Mesenchymal stem cell (in vitro differentiated cells and primary cell): Measurements from ENCODE around the gene IMMP2L.

Experiments used
- DNase-seq: peaks from one replicate; pipeline ENCODE4 v3.0.0-alpha.2; 2013
- H2AFZ ChIP-seq: one replicate; pipeline ENCODE4 v1.6.1; 2013; ENCODE audit warnings: low read depth, mild to moderate bottlenecking, control low read depth, inconsistent platforms, low read length, moderate library complexity
- H2AK5ac ChIP-seq: 2 replicates; pipeline ENCODE4 v1.6.1; 2013; ENCODE audit warnings: low read length, moderate library complexity, mild to moderate bottlenecking, inconsistent platforms; ENCODE audit not compliant: severe bottlenecking
- H2BK120ac ChIP-seq: one replicate; pipeline ENCODE4 v1.6.1; 2013; ENCODE audit warnings: low read depth, mild to moderate bottlenecking, inconsistent platforms, low read length, moderate library complexity
- H2BK12ac ChIP-seq, 2 experiments: one replicate each; pipeline ENCODE4 v1.6.1; 2013; ENCODE audit warnings: inconsistent platforms in 2 of 2, low read length in 2 of 2, mild to moderate bottlenecking in 2 of 2, moderate library complexity in 2 of 2, control low read depth in 1 of 2
- H2BK15ac ChIP-seq: one replicate; pipeline ENCODE4 v1.6.1; 2013; ENCODE audit warnings: mild to moderate bottlenecking, low read depth, inconsistent platforms; ENCODE audit not compliant: poor library complexity, severe bottlenecking
- H2BK5ac ChIP-seq: 2 replicates; pipeline ENCODE4 v1.6.1; 2013; ENCODE audit warnings: low read depth, mild to moderate bottlenecking, low read length, control low read depth, inconsistent platforms; ENCODE audit not compliant: poor library complexity, severe bottlenecking
- H3K14ac ChIP-seq, 2 experiments: one replicate each; pipeline ENCODE4 v1.6.1; 2013; ENCODE audit warnings: inconsistent platforms in 2 of 2, low read length in 2 of 2, control low read depth in 1 of 2, mild to moderate bottlenecking in 1 of 2, moderate library complexity in 1 of 2
- H3K18ac ChIP-seq, 2 experiments: one replicate each; pipeline ENCODE4 v1.6.1; 2013; ENCODE audit warnings: inconsistent platforms in 2 of 2, low read length in 2 of 2, control low read depth in 1 of 2, low read depth in 1 of 2, mild to moderate bottlenecking in 1 of 2
- H3K23ac ChIP-seq, 2 experiments: one replicate each; pipeline ENCODE4 v1.6.1; 2013; ENCODE audit warnings: inconsistent platforms in 2 of 2, low read length in 2 of 2, mild to moderate bottlenecking in 2 of 2, moderate library complexity in 2 of 2, control low read depth in 1 of 2
- H3K27ac ChIP-seq: 2 replicates; pipeline ENCODE4 v1.5.1; 2013; ENCODE audit warnings: mild to moderate bottlenecking, moderate library complexity, low read length, control low read depth, inconsistent platforms; ENCODE audit not compliant: poor library complexity, severe bottlenecking
- H3K27me3 ChIP-seq, 2 experiments: 2 replicates each; pipeline versions ENCODE4 v1.6.1 to v1.7.0; 2013; ENCODE audit warnings: low read length in 2 of 2, mild to moderate bottlenecking in 2 of 2, moderate library complexity in 2 of 2, control low read depth in 1 of 2, inconsistent platforms in 1 of 2; ENCODE audit not compliant: control insufficient read depth in 1 of 2, insufficient read depth in 1 of 2
- H3K36me3 ChIP-seq, 2 experiments: 2 replicates each; pipeline versions ENCODE4 v1.6.1 to v1.7.0; 2013; ENCODE audit warnings: low read length in 2 of 2, control low read depth in 1 of 2, inconsistent platforms in 1 of 2, low read depth in 1 of 2, mild to moderate bottlenecking in 1 of 2; ENCODE audit not compliant: insufficient read depth in 2 of 2, control insufficient read depth in 1 of 2
- H3K4ac ChIP-seq, 2 experiments: one replicate each; pipeline ENCODE4 v1.6.1; 2013; ENCODE audit warnings: inconsistent platforms in 2 of 2, low read length in 2 of 2, mild to moderate bottlenecking in 2 of 2, moderate library complexity in 2 of 2, control low read depth in 1 of 2, low read depth in 1 of 2
- H3K4me1 ChIP-seq: 2 replicates; pipeline ENCODE4 v1.6.1; 2013; ENCODE audit warnings: low read depth, low read length, control low read depth; ENCODE audit not compliant: control insufficient read depth, insufficient read depth
- H3K4me2 ChIP-seq: 2 replicates; pipeline ENCODE4 v1.6.1; 2013; ENCODE audit warnings: low read length, mild to moderate bottlenecking, inconsistent platforms; ENCODE audit not compliant: poor library complexity, severe bottlenecking
- H3K4me3 ChIP-seq, 2 experiments: 2 replicates each; pipeline versions ENCODE4 v1.5.1 to v1.7.0; 2013; ENCODE audit warnings: low read length in 2 of 2, mild to moderate bottlenecking in 2 of 2, control low read depth in 1 of 2, low read depth in 1 of 2; ENCODE audit not compliant: insufficient read depth in 1 of 2
- H3K79me1 ChIP-seq: replicated peaks from 2 replicates; pipeline ENCODE4 v1.6.1; 2013; ENCODE audit warnings: mild to moderate bottlenecking, control low read depth, low read length, inconsistent platforms; ENCODE audit not compliant: poor library complexity, severe bottlenecking
- H3K9ac ChIP-seq: 2 replicates; pipeline ENCODE4 v1.7.0; 2013; ENCODE audit warnings: mild to moderate bottlenecking, low read length, moderate library complexity
- H3K9me3 ChIP-seq: 2 replicates; pipeline ENCODE4 v1.7.0; 2013; ENCODE audit warnings: mild to moderate bottlenecking, low read length; ENCODE audit not compliant: control insufficient read depth
- H4K8ac ChIP-seq: one replicate; pipeline ENCODE4 v1.6.1; 2013; ENCODE audit warnings: inconsistent platforms, mild to moderate bottlenecking, low read length, moderate library complexity
- H4K91ac ChIP-seq: one replicate; pipeline ENCODE4 v1.6.1; 2013; ENCODE audit warnings: mild to moderate bottlenecking, low read length, inconsistent platforms
- WGBS: methylation state at CpG from one replicate; pipeline ENCODE4 v1.1.7; 2013; ENCODE audit warnings: mixed read lengths; 5-methylcytosine and 5-hydroxymethylcytosine counted together

The IMMP2L gene

DNA sequence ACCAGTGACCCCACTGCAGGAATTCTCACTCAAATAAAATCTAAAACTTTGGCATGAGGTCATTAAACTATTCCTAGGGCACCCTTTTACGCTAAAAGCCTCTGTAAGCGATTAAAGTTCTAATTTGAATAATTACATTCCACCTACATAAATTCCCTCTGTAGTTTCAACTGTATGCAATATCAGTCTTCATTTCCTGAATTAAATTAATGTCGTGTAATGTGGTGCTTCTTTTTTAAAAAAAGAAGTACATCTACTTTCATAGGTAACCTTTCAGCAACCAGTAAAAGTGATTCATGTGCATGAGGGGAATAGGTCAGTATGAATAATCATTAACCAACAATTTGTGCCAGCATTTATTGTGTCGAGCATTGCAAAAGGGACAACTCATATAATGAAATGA, 44.7 kb downstream of the IMMP2L start:
- Histone ChIP-seq H3K4ac (no peak overlapping the region), H3K23ac (no peak overlapping the region), H3K36me3 (no peaks in the 10 kb centered on the region), H3K4me1 (no peaks in the 10 kb centered on the region), H3K4me3 (no peak overlapping the region), H2BK12ac (no peak overlapping the region), H2AK5ac (no peak overlapping the region), H3K9me3 (peaks cover 10% of the 10 kb centered on the region), H3K9ac (no peak overlapping the region), H2BK5ac (no peak overlapping the region), H4K91ac (no peak overlapping the region), H2AFZ (no peak overlapping the region), H3K4me2 (no peak overlapping the region), H2BK120ac (no peak overlapping the region), H2BK15ac (no peak overlapping the region), H3K27me3 (no peaks in the 10 kb centered on the region), H3K14ac (no peak overlapping the region), H3K27ac (no peak overlapping the region), H3K18ac (no peak overlapping the region), H4K8ac (no peak overlapping the region), H3K79me1 (no peaks in the 10 kb centered on the region)
- 83% methylated on average over 2 of the region's 4 CpGs for WGBS
- DNase-seq = no peak

DNA sequence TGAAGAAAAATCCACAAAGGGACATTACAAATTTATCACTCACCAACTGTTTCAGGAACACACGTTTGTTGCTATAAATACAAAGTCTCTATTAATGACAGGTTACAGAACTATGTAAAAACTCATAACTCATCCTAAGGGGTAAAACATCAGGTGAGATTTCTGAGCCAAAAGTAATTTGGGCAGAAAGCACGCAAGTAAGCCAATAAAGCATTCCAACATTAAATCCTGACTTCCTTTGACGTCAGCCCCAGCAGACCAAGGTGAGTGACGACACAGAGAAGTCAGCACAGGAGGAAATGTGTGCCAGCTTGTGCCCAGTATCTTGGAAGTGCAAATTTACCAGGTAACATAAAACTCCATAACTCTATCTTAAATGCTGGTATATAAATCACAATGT, 45.7 kb downstream of the IMMP2L start:
- Histone ChIP-seq H2AFZ (no peak overlapping the region), H3K9me3 (peaks cover 4% of the 10 kb centered on the region), H3K4ac (no peak overlapping the region), H3K27ac (no peak overlapping the region), H4K8ac (no peak overlapping the region), H2BK12ac (no peak overlapping the region), H2BK15ac (no peak overlapping the region), H3K4me3 (no peak overlapping the region), H2AK5ac (no peak overlapping the region), H3K27me3 (no peaks in the 10 kb centered on the region), H3K79me1 (no peaks in the 10 kb centered on the region), H3K9ac (no peak overlapping the region), H3K36me3 (no peaks in the 10 kb centered on the region), H3K4me1 (no peaks in the 10 kb centered on the region), H4K91ac (no peak overlapping the region), H2BK5ac (no peak overlapping the region), H3K23ac (no peak overlapping the region), H2BK120ac (no peak overlapping the region), H3K4me2 (no peak overlapping the region), H3K14ac (no peak overlapping the region), H3K18ac (no peak overlapping the region)
- WGBS = 92% methylated on average over 4 of the region's 4 CpGs
- no peak for DNase-seq

DNA sequence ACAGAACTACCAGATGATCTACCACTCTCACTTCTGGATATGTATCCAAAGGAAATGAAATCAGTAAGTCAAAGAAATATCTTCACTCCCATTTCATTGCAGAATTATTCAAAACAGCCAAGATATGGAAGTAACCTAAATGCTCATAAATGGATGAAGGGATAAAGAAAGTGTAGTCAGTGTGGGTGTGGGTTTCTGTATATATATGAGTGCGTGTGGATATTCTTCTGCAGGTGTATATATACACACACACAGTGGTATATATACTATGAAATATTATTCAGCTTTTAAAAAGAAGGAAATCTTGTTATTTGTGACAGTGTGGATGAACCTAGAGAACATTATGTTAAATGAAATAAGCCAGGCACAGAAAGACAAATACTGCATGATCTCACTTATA, 48.7 kb downstream of the IMMP2L start:
- WGBS = 100% methylated on average over 1 of the region's 1 CpG
- no peak overlapping the region for H3K4me3 ChIP-seq

DNA sequence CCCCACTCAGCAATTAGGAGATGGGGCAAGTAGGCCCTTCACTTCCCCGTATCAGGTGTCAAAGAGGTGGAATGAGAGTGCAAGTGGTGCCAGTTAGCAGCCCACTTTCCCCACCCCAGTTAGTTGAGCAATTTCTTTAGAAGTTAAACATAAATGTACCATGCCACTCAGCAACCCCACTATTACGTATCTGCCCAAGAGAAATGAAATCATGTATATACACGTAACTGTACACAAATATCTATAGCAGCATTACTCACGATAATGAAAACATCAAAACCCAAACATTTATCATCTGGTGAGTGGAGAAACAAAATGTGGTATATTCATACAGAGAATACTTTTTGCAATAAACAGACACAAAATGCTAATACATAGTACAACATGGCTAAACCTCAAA, 50.4 kb downstream of the IMMP2L start:
- H3K36me3 ChIP-seq = no peaks in the 10 kb centered on the region
- no peak overlapping the region for H2AK5ac ChIP-seq
- H2AFZ ChIP-seq = no peak overlapping the region
- no peak overlapping the region for H3K27ac ChIP-seq
- H3K9me3 ChIP-seq = no peaks in the 10 kb centered on the region
- no peak overlapping the region for H2BK15ac ChIP-seq
- no peak overlapping the region for H2BK12ac ChIP-seq
- H4K8ac ChIP-seq = no peak overlapping the region
- H3K4me2 ChIP-seq = no peak overlapping the region
- WGBS = 96% methylated on average over 3 of the region's 4 CpGs
- H3K4ac ChIP-seq = no peak overlapping the region
- no peak overlapping the region for H2BK5ac ChIP-seq
- no peaks in the 10 kb centered on the region for H3K4me1 ChIP-seq
- no peak overlapping the region for H3K9ac ChIP-seq
- no peak overlapping the region for H3K4me3 ChIP-seq
- H3K14ac ChIP-seq = no peak overlapping the region
- H2BK120ac ChIP-seq = no peak overlapping the region
- no peak overlapping the region for H4K91ac ChIP-seq
- peaks cover 3% of the 10 kb centered on the region for H3K79me1 ChIP-seq
- H3K27me3 ChIP-seq = no peaks in the 10 kb centered on the region
- H3K18ac ChIP-seq = no peak overlapping the region
- DNase-seq = no peak
- H3K23ac ChIP-seq = no peak overlapping the region

More for the DNA sequence above, 48.7 kb downstream of the IMMP2L start:
- Histone ChIP-seq H3K36me3 (no peaks in the 10 kb centered on the region), H3K27me3 (no peaks in the 10 kb centered on the region), H2AK5ac (no peak overlapping the region), H2BK15ac (no peak overlapping the region), H2BK5ac (no peak overlapping the region), H3K18ac (no peak overlapping the region), H2BK120ac (no peak overlapping the region), H2AFZ (no peak overlapping the region), H3K9me3 (no peaks in the 10 kb centered on the region), H3K27ac (no peak overlapping the region), H3K9ac (no peak overlapping the region), H3K14ac (no peak overlapping the region), H3K4ac (no peak overlapping the region), H2BK12ac (no peak overlapping the region), H4K8ac (no peak overlapping the region), H3K4me2 (no peak overlapping the region), H3K4me1 (no peaks in the 10 kb centered on the region), H3K23ac (no peak overlapping the region), H4K91ac (no peak overlapping the region), H3K79me1 (peaks cover 3% of the 10 kb centered on the region)
- DNase-seq = no peak
